HK-2 (cell line): ENCODE data around the gene COL17A1.

Source experiments
- DNase-seq: peaks from one replicate; pipeline ENCODE4 v3.0.0-alpha.2; 2018; ENCODE audit not compliant: unreplicated experiment

COL17A1 gene

GRCh38 chr10:104085801-104086400 lies at the start of gene COL17A1:
COL17A1 (minus strand) TSS chr10:104085880; CDS start chr10:104080673, 5,207 bp downstream.
- no peak for DNase-seq

GRCh38 chr10:104130041-104130440 lies 44.4 kb upstream of the COL17A1 start:
- DNase-seq: no peak

- no peak for DNase-seq
These were observed 42.5 kb upstream of the COL17A1 start for GRCh38 chr10:104128214-104128613.

- DNase-seq: no peak
These were observed 41.7 kb upstream of the COL17A1 start for GRCh38 chr10:104127411-104127810.

DNA sequence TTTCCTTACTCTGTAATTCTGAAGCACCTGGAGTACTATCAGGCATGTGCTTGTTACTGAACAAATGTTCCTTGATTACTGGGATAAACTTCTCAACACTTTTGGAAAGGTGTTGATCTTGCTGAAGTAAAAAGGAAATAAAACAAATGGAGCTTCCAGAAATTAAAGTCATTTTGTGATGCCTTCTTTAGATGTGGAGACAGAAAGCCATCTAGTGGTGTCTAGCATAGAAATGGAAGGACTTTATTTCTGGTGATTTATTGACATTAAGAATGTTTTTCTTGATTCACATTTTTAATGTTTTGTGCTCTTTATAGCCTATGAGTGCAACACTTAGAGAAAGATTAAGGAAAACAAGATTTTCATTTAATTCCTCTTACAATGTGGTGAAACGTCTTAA lies 37.7 kb upstream of the COL17A1 start:
- no peak for DNase-seq

GRCh38 chr10:104122225-104123107 lies 36.8 kb upstream of the COL17A1 start:
- DNase-seq: no peak

DNA sequence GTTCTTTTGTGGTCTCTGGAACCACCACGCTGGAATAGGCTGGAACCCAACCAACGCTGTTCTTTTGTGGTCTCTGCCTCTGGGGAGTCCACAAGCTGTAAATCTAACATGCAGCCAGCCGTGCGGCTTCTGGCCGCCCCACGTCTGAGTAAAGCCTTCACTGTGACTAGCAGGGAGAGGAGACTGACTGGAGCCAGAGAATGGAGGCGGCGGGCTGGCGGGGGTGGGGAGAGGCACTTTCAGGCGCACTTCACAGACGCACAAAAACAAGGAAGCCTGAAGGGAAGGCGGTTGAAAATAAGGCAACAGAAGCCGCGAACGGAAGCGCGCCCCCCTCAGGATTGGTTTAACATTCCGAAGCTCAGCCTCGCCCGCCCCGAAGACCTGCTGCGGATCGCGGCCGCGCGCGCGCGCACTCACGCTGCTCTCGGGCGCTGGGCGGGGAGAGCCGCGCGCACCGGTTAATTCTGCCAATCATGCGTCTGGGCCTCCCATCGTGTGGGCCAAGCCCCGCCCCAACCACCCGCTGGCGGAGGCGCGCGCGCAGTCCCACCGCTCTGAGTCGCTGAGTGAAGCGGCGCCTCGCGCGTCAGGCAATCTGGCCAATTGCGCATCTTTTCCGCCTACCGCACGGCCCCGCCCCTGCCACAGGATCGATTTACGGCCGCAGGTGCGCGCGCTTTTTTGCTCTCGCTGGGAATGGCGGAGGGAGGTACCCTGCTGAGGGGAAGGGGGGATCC lies 36.0 kb upstream of the COL17A1 start, which contains the start of gene SFR1:
Gene SFR1 (plus strand): TSS at position 687 of the 740 bp plus-strand sequence. CDS start 13 bp downstream, at position 700.
- peak; percentile 100 for DNase-seq

- peak; percentile 90 for DNase-seq
These were observed 35.3 kb upstream of the COL17A1 start for GRCh38 chr10:104120903-104121484.

GRCh38 chr10:104120512-104120902 lies 34.8 kb upstream of the COL17A1 start:
- no peak for DNase-seq

GRCh38 chr10:104119996-104120395 lies 34.3 kb upstream of the COL17A1 start:
- no peak for DNase-seq

DNA sequence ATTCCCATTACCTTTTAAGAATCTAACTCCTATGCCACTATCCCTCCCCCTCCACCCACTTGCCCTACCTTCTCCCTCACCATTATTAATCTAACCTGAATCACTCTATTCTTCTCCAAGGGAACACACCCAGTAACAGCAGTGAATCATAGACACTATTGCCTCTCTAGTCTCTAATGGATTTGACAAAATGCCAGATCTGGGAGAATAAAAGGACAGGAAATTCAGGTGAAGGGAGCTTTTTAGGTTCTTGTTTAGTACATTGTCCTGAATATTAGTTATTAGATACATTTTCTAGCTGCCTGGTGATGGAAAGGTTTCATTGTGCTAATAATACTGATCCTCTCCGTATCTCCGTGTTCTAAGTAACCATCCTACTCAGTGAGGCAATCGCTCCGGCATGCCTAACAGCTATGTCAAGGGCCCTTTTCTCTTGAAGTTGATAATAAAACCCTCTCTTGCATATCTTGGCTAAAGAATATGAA lies 32.2 kb upstream of the COL17A1 start:
- DNase-seq: peak; percentile 46

GRCh38 chr10:104113376-104113956 lies 27.8 kb upstream of the COL17A1 start:
- DNase-seq: no peak

DNA sequence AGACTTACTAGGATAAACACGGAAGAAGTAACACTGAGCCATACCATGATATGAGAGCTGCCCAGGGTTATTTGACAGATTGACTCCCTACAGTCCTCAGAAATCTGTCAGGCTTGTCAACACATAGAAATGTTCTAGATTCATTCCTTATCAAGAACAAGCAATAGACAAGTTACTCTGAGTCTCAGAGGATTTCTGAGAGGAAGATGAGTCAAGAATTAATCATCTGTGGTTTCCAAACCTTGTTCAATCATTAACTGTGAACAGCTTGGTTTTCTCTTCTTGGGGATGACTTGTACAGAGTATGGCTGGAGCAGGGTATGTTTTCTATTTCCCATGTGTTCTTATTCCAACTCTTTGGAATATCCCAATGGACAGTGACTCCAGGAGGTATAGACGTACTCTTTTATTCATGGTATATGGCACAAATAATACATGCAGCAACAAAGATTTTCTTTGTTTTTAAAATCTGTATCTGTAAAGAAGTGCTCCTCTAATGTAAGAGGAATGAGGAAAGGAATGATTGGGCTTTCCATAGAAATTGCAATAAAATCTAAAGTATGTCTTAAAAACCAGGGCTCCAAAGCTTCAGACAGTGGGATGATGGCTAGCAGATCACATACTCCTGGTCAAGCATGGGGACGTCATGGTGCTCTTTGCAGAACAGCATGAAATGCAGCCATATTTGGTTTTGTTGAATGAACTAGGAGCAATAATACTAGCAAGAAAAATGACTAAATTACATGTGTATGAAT lies 24.4 kb upstream of the COL17A1 start:
- no peak for DNase-seq

DNA sequence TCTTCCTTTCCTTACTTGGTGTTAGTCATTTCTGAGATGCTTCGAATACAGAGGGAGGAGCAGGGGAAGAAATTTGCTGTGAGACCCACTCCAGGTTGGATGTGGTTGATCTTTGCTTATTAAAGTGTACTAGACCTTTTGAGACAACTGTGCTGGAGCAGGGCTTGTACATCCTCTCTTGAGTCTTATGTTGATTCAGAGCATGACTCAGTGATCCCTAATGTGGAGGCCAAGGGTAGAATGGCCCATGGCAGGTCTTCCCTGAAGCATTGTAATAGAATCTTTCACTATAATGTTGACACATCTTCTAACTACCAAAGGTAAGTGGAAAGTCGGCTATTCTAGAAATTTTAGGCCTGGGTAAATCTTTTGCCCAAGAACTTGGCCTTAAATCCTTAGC lies 19.2 kb upstream of the COL17A1 start:
- no peak for DNase-seq

- no peak for DNase-seq
These were observed 18.7 kb upstream of the COL17A1 start for GRCh38 chr10:104104418-104104817.

- DNase-seq: no peak
These were observed 18.3 kb upstream of the COL17A1 start for GRCh38 chr10:104103956-104104355.

- no peak for DNase-seq
These were observed 16.2 kb upstream of the COL17A1 start for GRCh38 chr10:104101902-104102301.

GRCh38 chr10:104100795-104101194 lies 15.1 kb upstream of the COL17A1 start:
- no peak for DNase-seq

DNA sequence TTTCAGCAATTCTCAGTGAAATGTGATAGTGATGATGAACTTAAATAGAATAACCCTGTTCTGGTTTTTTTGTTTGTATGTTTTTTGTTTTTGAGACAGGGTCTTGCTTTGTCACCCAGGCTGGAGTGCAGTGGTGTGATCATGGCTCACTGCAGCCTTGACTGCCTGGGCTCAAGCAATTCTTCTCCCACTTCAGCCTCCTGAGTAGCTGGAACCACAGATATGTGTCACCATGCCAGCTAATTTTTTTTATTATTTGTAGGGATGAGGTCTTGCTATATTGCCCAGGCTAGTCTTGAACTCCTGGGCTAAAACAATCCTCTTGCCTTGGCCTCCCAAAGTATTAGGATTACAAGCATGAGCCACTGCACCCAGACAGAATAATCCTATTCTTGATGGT lies 14.3 kb upstream of the COL17A1 start:
- no peak for DNase-seq

GRCh38 chr10:104099269-104099668 lies 13.6 kb upstream of the COL17A1 start:
- DNase-seq: no peak
